Activated naive CD8-positive, alpha-beta T cell treated with anti-CD3 and anti-CD28 coated beads, Interleukin-2, amount 10 ng/mL, durations not matched to agents 7 days and 5 days (primary cell): ENCODE data around the gene IL17RE. TPM values are rescaled to one million over a fixed set of nuclear protein-coding genes. Genes with fewer than 3 reads are reported as not detected.

Experiments used
- ATAC-seq: fragments of 150-1000 bp; cut with Tn5 transposase; one replicate; pipeline ENCODE4 v1.10.0; 2021; ENCODE audit warnings: low read depth, moderate library complexity
- POLR2A ChIA-PET: fragments of 350-600 bp; sonication (Branson Sonifier 250); formaldehyde crosslinking; loops from one replicate; lab custom pipeline; 2021; ENCODE audit warnings: antibody characterized with exemption; lab: Charles Lee
- DNase-seq: peaks from one replicate; pipeline ENCODE4 v3.0.0; 2021
- H3K27ac Mint-ChIP-seq: one replicate; pipeline ENCODE4 v1.8.0; 2022; ENCODE audit warnings: mild to moderate bottlenecking, mixed read lengths
- H3K27me3 Mint-ChIP-seq: one replicate; pipeline ENCODE4 v1.8.0; 2022; ENCODE audit warnings: mild to moderate bottlenecking, moderate library complexity, mixed read lengths
- H3K36me3 Mint-ChIP-seq: one replicate; pipeline ENCODE4 v1.8.0; 2021; ENCODE audit warnings: mild to moderate bottlenecking, mixed read lengths
- H3K4me1 Mint-ChIP-seq: one replicate; pipeline ENCODE4 v1.8.0; 2021; ENCODE audit warnings: mixed read lengths
- H3K4me3 Mint-ChIP-seq: one replicate; pipeline ENCODE4 v1.8.0; 2022; ENCODE audit warnings: mild to moderate bottlenecking, moderate library complexity, mixed read lengths
- H3K9me3 Mint-ChIP-seq: one replicate; pipeline ENCODE4 v1.8.0; 2021; ENCODE audit warnings: mixed read lengths
- total RNA-seq, 2 experiments: library from RNA; stranded (reverse); gene quantifications; one replicate each; pipeline ENCODE4 v1.2.3, GENCODE V29; 2021

The IL17RE gene
- total RNA-seq, 2 experiments from 2014 or later = 0.94 to 1.1 TPM

GRCh38 chr3:9916346-9916733 lies 13.7 kb downstream of the IL17RE start:
- H3K4me3 Mint-ChIP-seq = peak overlapping the region; percentile 39
- no peaks in the 10 kb centered on the region for H3K9me3 Mint-ChIP-seq
- ATAC-seq = no peak
- POLR2A ChIA-PET = interaction anchor here (1.0 to 3.0 kb wide), 3 partner anchors 14 to 21 kb away, joined by 3 to 16 read pairs (median 4); partner anchors contain the start of genes CRELD1 and IL17RE
- H3K27ac Mint-ChIP-seq = no peak overlapping the region
- peaks cover 13% of the 10 kb centered on the region for H3K4me1 Mint-ChIP-seq
- peaks cover 11% of the 10 kb centered on the region for H3K27me3 Mint-ChIP-seq
- no peak for DNase-seq
- H3K36me3 Mint-ChIP-seq = peaks cover 2% of the 10 kb centered on the region

- Mint-ChIP-seq H3K4me3 (peak within 1 kb of the TSS; percentile 74), H3K27ac (peak within 1 kb of the TSS; percentile 56), H3K36me3 (peaks cover 2% of the 10 kb centered on the region), H3K27me3 (peaks cover 8% of the 10 kb centered on the region), H3K4me1 (peaks cover 13% of the 10 kb centered on the region), H3K9me3 (no peaks in the 10 kb centered on the region)
- POLR2A ChIA-PET = interaction anchor here (1.1 to 3.0 kb wide), 3 partner anchors 15 to 22 kb away, joined by 3 to 16 read pairs (median 3); partner anchors contain the start of gene CRELD1
- DNase-seq (peak; percentile 39), ATAC-seq (peak; percentile 35)
Observed at GRCh38 chr3:9916734-9917680, 14.4 kb downstream of the IL17RE start, which contains the start of gene IL17RC. Gene IL17RC (plus strand): TSS chr3:9917098. CDS start chr3:9917316, 218 bp downstream.

GRCh38 chr3:9917820-9918219 lies 15.2 kb downstream of the IL17RE start:
- H3K4me1 Mint-ChIP-seq = peaks cover 6% of the 10 kb centered on the region
- DNase-seq (no peak), ATAC-seq (no peak)
- peaks cover 4% of the 10 kb centered on the region for H3K27me3 Mint-ChIP-seq
- H3K4me3 Mint-ChIP-seq = no peak overlapping the region
- H3K9me3 Mint-ChIP-seq = no peaks in the 10 kb centered on the region
- POLR2A ChIA-PET = interaction anchor here (1.1 kb wide), 1 partner anchor 16 kb away, joined by 3 read pairs; no protein-coding TSS in a partner anchor
- no peaks in the 10 kb centered on the region for H3K36me3 Mint-ChIP-seq
- H3K27ac Mint-ChIP-seq = no peak overlapping the region

GRCh38 chr3:9918261-9919038 lies 15.8 kb downstream of the IL17RE start:
- POLR2A ChIA-PET = no interaction called here
- Mint-ChIP-seq H3K4me1 (peaks cover 5% of the 10 kb centered on the region), H3K36me3 (no peaks in the 10 kb centered on the region), H3K27me3 (peaks cover 4% of the 10 kb centered on the region), H3K27ac (no peak overlapping the region), H3K4me3 (no peak overlapping the region), H3K9me3 (no peaks in the 10 kb centered on the region)
- no peak for DNase-seq
- no peak for ATAC-seq

- ATAC-seq (no peak), DNase-seq (no peak)
- Mint-ChIP-seq H3K27me3 (peaks cover 2% of the 10 kb centered on the region), H3K27ac (no peak overlapping the region), H3K4me3 (no peak overlapping the region), H3K36me3 (no peaks in the 10 kb centered on the region), H3K4me1 (peaks cover 8% of the 10 kb centered on the region), H3K9me3 (no peaks in the 10 kb centered on the region)
- POLR2A ChIA-PET = no interaction called here
Observed at GRCh38 chr3:9928158-9928557, 25.5 kb downstream of the IL17RE start.

- peak overlapping the region; percentile 12 for H3K27ac Mint-ChIP-seq
- H3K36me3 Mint-ChIP-seq = peaks cover 4% of the 10 kb centered on the region
- POLR2A ChIA-PET = interaction anchor here (1.4 kb wide), 1 partner anchor 12 kb away, joined by 3 read pairs; no protein-coding TSS in a partner anchor
- no peak overlapping the region for H3K4me3 Mint-ChIP-seq
- no peaks in the 10 kb centered on the region for H3K9me3 Mint-ChIP-seq
- DNase-seq (no peak), ATAC-seq (no peak)
- H3K4me1 Mint-ChIP-seq = peaks cover 23% of the 10 kb centered on the region
- H3K27me3 Mint-ChIP-seq = no peaks in the 10 kb centered on the region
Observed at GRCh38 chr3:9930804-9931418, 28.3 kb downstream of the IL17RE start.

- ATAC-seq = no peak
- peaks cover 7% of the 10 kb centered on the region for H3K36me3 Mint-ChIP-seq
- peak overlapping the region; percentile 88 for H3K27ac Mint-ChIP-seq
- no peaks in the 10 kb centered on the region for H3K27me3 Mint-ChIP-seq
- POLR2A ChIA-PET = interaction anchor here (0.7 to 2.7 kb wide), 14 partner anchors 14 to 388 kb away, joined by 3 to 31 read pairs (median 4); partner anchors contain the start of genes BRPF1, FANCD2, JAGN1 and SEC13
- peaks cover 23% of the 10 kb centered on the region for H3K4me1 Mint-ChIP-seq
- H3K4me3 Mint-ChIP-seq = peak overlapping the region; percentile 92
- no peaks in the 10 kb centered on the region for H3K9me3 Mint-ChIP-seq
- DNase-seq = no peak
Observed at GRCh38 chr3:9932535-9932842, 29.8 kb downstream of the IL17RE start.

- Mint-ChIP-seq H3K27ac (peak overlapping the region; percentile 88), H3K27me3 (no peaks in the 10 kb centered on the region), H3K4me3 (peak overlapping the region; percentile 92), H3K9me3 (no peaks in the 10 kb centered on the region), H3K36me3 (peaks cover 7% of the 10 kb centered on the region), H3K4me1 (peaks cover 23% of the 10 kb centered on the region)
- peak; percentile 85 for DNase-seq
- ATAC-seq = peak; percentile 76
- POLR2A ChIA-PET = interaction anchor here (0.7 to 2.7 kb wide), 21 partner anchors 12 to 388 kb away, joined by 3 to 31 read pairs (median 4); partner anchors contain the start of genes BRPF1, FANCD2, IL17RE and JAGN1
Observed at GRCh38 chr3:9932843-9933560, 30.4 kb downstream of the IL17RE start.

GRCh38 chr3:9933561-9934234 lies 31.1 kb downstream of the IL17RE start, which contains the start of gene CRELD1:
Gene CRELD1 (plus strand): TSS chr3:9933834. CDS start chr3:9934439, 605 bp downstream.
- Mint-ChIP-seq H3K4me3 (peak within 1 kb of the TSS; percentile 92), H3K4me1 (peaks cover 23% of the 10 kb centered on the region), H3K27me3 (no peaks in the 10 kb centered on the region), H3K9me3 (no peaks in the 10 kb centered on the region), H3K36me3 (peaks cover 7% of the 10 kb centered on the region), H3K27ac (peak within 1 kb of the TSS; percentile 88)
- ATAC-seq (peak; percentile 82), DNase-seq (peak; percentile 98)
- POLR2A ChIA-PET = interaction anchor here (0.6 to 2.7 kb wide), 18 partner anchors 11 to 387 kb away, joined by 3 to 31 read pairs (median 4); partner anchors contain the start of genes BRPF1, FANCD2, IL17RE and JAGN1

- DNase-seq = no peak
- no peak for ATAC-seq
- Mint-ChIP-seq H3K4me3 (peak overlapping the region; percentile 92), H3K4me1 (peaks cover 23% of the 10 kb centered on the region), H3K36me3 (peaks cover 7% of the 10 kb centered on the region), H3K27ac (peak overlapping the region; percentile 88), H3K27me3 (no peaks in the 10 kb centered on the region), H3K9me3 (no peaks in the 10 kb centered on the region)
- POLR2A ChIA-PET = interaction anchor here (0.6 to 2.6 kb wide), 8 partner anchors 12 to 387 kb away, joined by 3 to 31 read pairs (median 5); partner anchors contain the start of genes IL17RE, JAGN1 and SEC13
Observed at GRCh38 chr3:9934235-9934621, 31.6 kb downstream of the IL17RE start.

- peaks cover 23% of the 10 kb centered on the region for H3K4me1 Mint-ChIP-seq
- peaks cover 7% of the 10 kb centered on the region for H3K36me3 Mint-ChIP-seq
- no peaks in the 10 kb centered on the region for H3K9me3 Mint-ChIP-seq
- no peaks in the 10 kb centered on the region for H3K27me3 Mint-ChIP-seq
- POLR2A ChIA-PET = interaction anchor here (0.7 to 2.3 kb wide), 3 partner anchors 12 to 44 kb away, joined by 4 to 5 read pairs (median 5); partner anchors contain the start of gene JAGN1
- ATAC-seq (no peak), DNase-seq (no peak)
- peak overlapping the region; percentile 18 for H3K27ac Mint-ChIP-seq
- peak overlapping the region; percentile 92 for H3K4me3 Mint-ChIP-seq
Observed at GRCh38 chr3:9934993-9935392, 32.3 kb downstream of the IL17RE start.
